ENCODE measurements around the gene RGS14.

- TF ChIP-seq CTCF (IDR thresholded peaks at IDR 0.05) (no peak), POLR2AphosphoS5 (IDR thresholded peaks at IDR 0.05) (no peak), POLR2A (IDR thresholded peaks at IDR 0.05) (no peak), EP300 (IDR thresholded peaks at IDR 0.05) (no peak)
Measured at GRCh38 chr5:177386542-177386941, 28.8 kb downstream of the RGS14 start.
